Liver (tissue), 9 donors: ENCODE results near the gene FAM89B. TPM values are rescaled to one million over a fixed set of nuclear protein-coding genes. Genes with fewer than 3 reads are reported as not detected.

ENCODE experiments used
- DNase-seq: peaks from one replicate; pipeline ENCODE4 v3.0.0-alpha.2; 2017; ENCODE audit warnings: low spot score
- H3K27ac ChIP-seq, 2 donors: one replicate each; pipeline ENCODE4 v1.7.0; 2013; ENCODE audit warnings: inconsistent platforms in 2 of 2, low read length in 2 of 2, control low read depth in 1 of 2, low read depth in 1 of 2, mild to moderate bottlenecking in 1 of 2
- H3K27me3 ChIP-seq, 4 donors: one replicate each; pipeline versions ENCODE4 v1.6.1 to v1.7.0; 2013; ENCODE audit warnings: low read length in 3 of 4, inconsistent platforms in 1 of 4, mild to moderate bottlenecking in 1 of 4, moderate library complexity in 1 of 4; ENCODE audit not compliant: control insufficient read depth in 4 of 4, insufficient read depth in 4 of 4
- H3K36me3 ChIP-seq, 4 donors: one replicate each; pipeline versions ENCODE4 v1.6.1 to v1.7.0; 2013; ENCODE audit warnings: low read length in 3 of 4, mild to moderate bottlenecking in 3 of 4, low read depth in 1 of 4, moderate library complexity in 1 of 4; ENCODE audit not compliant: control insufficient read depth in 4 of 4, insufficient read depth in 3 of 4
- H3K4me1 ChIP-seq, 4 donors: one replicate each; pipeline versions ENCODE4 v1.6.1 to v1.7.0; 2013; ENCODE audit warnings: low read length in 3 of 4, mild to moderate bottlenecking in 3 of 4, moderate library complexity in 1 of 4; ENCODE audit not compliant: control insufficient read depth in 4 of 4, insufficient read depth in 4 of 4
- H3K4me3 ChIP-seq, 3 donors: one replicate each; pipeline versions ENCODE4 v1.6.1 to v1.7.0; 2013; ENCODE audit warnings: low read length in 3 of 3, control low read depth in 1 of 3, low read depth in 1 of 3, mild to moderate bottlenecking in 1 of 3
- H3K9ac ChIP-seq, 2 donors: one replicate each; pipeline ENCODE4 v1.7.0; 2013; ENCODE audit warnings: low read length in 2 of 2, mild to moderate bottlenecking in 2 of 2, moderate library complexity in 2 of 2, control low read depth in 1 of 2, low read depth in 1 of 2
- H3K9me3 ChIP-seq, 4 donors: one replicate each; pipeline versions ENCODE4 v1.6.1 to v1.7.0; 2013; ENCODE audit warnings: low read length in 3 of 4; ENCODE audit not compliant: control insufficient read depth in 4 of 4
- EGR1 ChIP-seq, 2 donors: IDR thresholded peaks; 2 replicates each; pipeline ENCODE4 v1.6.1; 2016 to 2018; ENCODE audit warnings: antibody characterized with exemption in 2 of 2, low read depth in 2 of 2
- FOXA1 ChIP-seq: IDR thresholded peaks from 2 replicates; pipeline ENCODE4 v1.6.1; 2016; ENCODE audit warnings: antibody characterized with exemption
- FOXA2 ChIP-seq: IDR thresholded peaks from 2 replicates; pipeline ENCODE4 v1.6.1; 2016; ENCODE audit warnings: antibody characterized with exemption
- GABPA ChIP-seq, 2 donors: IDR thresholded peaks in 1 of 2; conservative IDR thresholded peaks in 1 of 2; 2 replicates each; pipeline ENCODE4 v1.6.1; 2016; ENCODE audit warnings: antibody characterized with exemption in 2 of 2, mild to moderate bottlenecking in 1 of 2, moderate library complexity in 1 of 2
- HNF4A ChIP-seq, 2 donors: conservative IDR thresholded peaks; 2 replicates each; pipeline ENCODE4 v1.6.1; 2016; ENCODE audit warnings: antibody characterized with exemption in 2 of 2, mild to moderate bottlenecking in 2 of 2
- HNF4G ChIP-seq: IDR thresholded peaks from 2 replicates; pipeline ENCODE4 v1.6.1; 2016; ENCODE audit warnings: antibody characterized with exemption
- JUND ChIP-seq, 2 donors: IDR thresholded peaks; 2 replicates each; pipeline ENCODE4 v1.6.1; 2016; ENCODE audit warnings: antibody characterized with exemption in 2 of 2
- NR2F2 ChIP-seq: IDR thresholded peaks from 2 replicates; pipeline ENCODE4 v1.6.1; 2016; ENCODE audit warnings: antibody characterized with exemption
- RAD21 ChIP-seq, 2 donors: IDR thresholded peaks; 2 replicates each; pipeline ENCODE4 v1.6.1; 2016; ENCODE audit warnings: antibody characterized with exemption in 2 of 2, mild to moderate bottlenecking in 2 of 2
- RXRA ChIP-seq, 2 donors: IDR thresholded peaks; 2 replicates each; pipeline ENCODE4 v1.6.1; 2017 to 2018; ENCODE audit warnings: antibody characterized with exemption in 2 of 2, mild to moderate bottlenecking in 1 of 2
- TAF1 ChIP-seq: conservative IDR thresholded peaks from 2 replicates; pipeline ENCODE4 v1.6.1; 2016; ENCODE audit warnings: antibody characterized with exemption, mild to moderate bottlenecking
- YY1 ChIP-seq: IDR thresholded peaks from 2 replicates; pipeline ENCODE4 v1.6.1; 2016; ENCODE audit warnings: antibody characterized with exemption, mild to moderate bottlenecking
- WGBS: extraction: QIAGEN DNeasy Blood & Tissue Kit; methylation state at CpG from one replicate; pipeline ENCODE4 v1.1.7; 2013; 5-methylcytosine and 5-hydroxymethylcytosine counted together
- polyA plus RNA-seq, 2 donors: library from polyadenylated mRNA; stranded (reverse) in 1 of 2; unstranded in 1 of 2; fragments of 200-250 nt in 1 of 2; fragments of >200 nt in 1 of 2; fragmentation: Nextera tagmentation in 1 of 2; extraction: Ambion mirVana in 1 of 2; gene quantifications; one replicate each; pipeline versions ENCODE4 v1.2.1 to v1.2.3, GENCODE V29; 2013 to 2015
- total RNA-seq, 2 donors: library from RNA; depleted of rRNA; stranded (reverse); fragments of >200 nt; gene quantifications; one replicate each; pipeline ENCODE4 v1.2.3, GENCODE V29; 2014
- TF ChIP-seq, protein P1 (sequence below): IDR thresholded peaks from 2 replicates; pipeline ENCODE4 v1.6.1; 2016; ENCODE audit warnings: antibody characterized with exemption
- TF ChIP-seq, protein P2 (sequence below): IDR thresholded peaks from 2 replicates; pipeline ENCODE4 v1.6.1; 2016; ENCODE audit warnings: antibody characterized with exemption
- TF ChIP-seq, protein P3 (sequence below): IDR thresholded peaks from 2 replicates; pipeline ENCODE4 v1.6.1; 2016; ENCODE audit warnings: antibody characterized with exemption
- TF ChIP-seq, protein P4 (sequence below): IDR thresholded peaks from 2 replicates; pipeline ENCODE4 v1.6.1; 2016; ENCODE audit warnings: antibody characterized with exemption, mild to moderate bottlenecking
- donor health status: healthy.
- donor health status: healthy.
- donor health status: healthy.
- donor health status: healthy.
- donor health status: healthy.

Gene FAM89B
- total and polyA plus RNA-seq, 4 donors = 4.7 to 16.7 (median 9.5) TPM

DNA sequence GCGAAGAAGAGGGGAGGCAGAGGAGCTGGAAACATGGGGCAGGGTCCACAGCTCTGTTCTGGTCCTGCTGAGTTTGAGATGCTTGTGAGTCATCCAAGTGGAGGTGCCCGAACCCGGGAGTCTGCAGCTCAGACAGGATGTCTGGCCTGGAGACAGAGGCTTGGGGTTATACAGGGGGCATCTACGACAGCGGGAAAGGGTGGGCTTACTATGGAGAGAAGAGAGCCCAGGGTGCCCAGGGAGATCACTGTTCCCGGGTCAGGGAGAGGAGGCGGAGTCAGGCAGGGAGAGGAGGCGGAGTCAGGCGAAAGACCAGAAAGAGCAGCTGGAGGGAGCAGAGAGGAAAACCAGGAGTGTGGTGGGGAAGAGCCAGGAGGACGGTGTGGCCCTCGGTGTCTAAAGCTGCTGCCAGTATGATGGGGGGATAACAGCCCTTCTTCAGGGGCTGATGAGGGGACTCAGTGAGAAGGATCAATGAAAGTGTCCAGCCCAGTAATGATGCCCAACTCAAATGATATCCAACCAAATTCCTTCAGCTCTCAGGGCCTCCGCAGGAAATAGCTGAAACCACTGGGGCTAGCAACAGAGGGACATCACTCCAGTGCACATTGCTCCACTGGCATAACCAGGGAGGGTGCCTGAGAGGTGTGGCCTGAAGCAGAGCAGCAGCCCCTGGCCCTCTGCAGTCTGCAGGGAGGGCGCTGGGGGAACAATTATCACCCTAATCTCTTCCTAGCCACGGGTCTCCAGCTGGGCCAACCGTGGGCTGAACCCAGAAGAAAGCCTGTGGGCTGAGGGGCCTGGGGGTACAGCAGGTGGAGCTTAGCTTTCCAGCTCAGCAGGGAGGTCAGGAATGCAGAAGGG is 11.6 kb upstream of the FAM89B start:
- Histone ChIP-seq H3K9ac (no peak overlapping the region), H3K4me1 (peaks cover 10 to 33% (median 14%) of the 10 kb centered on the region in 4 donors), H3K36me3 (no peaks in the 10 kb centered on the region), H3K4me3 (no peak overlapping the region), H3K27me3 (no peaks in the 10 kb centered on the region), H3K9me3 (no peaks in the 10 kb centered on the region), H3K27ac (peak overlapping the region in 1 of 2 donors; percentile 25)
- DNase-seq = no peak
- TF ChIP-seq, protein P1, sequence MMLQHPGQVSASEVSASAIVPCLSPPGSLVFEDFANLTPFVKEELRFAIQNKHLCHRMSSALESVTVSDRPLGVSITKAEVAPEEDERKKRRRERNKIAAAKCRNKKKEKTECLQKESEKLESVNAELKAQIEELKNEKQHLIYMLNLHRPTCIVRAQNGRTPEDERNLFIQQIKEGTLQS = no peak
- no peak for TF ChIP-seq FOXA2
- TF ChIP-seq JUND (IDR thresholded peaks at IDR 0.05) = no peak
- TF ChIP-seq TAF1 = no peak
- TF ChIP-seq HNF4A (conservative IDR thresholded peaks at IDR 0.05) = no peak
- no peak for TF ChIP-seq RAD21 (IDR thresholded peaks at IDR 0.05)
- TF ChIP-seq, protein P2, sequence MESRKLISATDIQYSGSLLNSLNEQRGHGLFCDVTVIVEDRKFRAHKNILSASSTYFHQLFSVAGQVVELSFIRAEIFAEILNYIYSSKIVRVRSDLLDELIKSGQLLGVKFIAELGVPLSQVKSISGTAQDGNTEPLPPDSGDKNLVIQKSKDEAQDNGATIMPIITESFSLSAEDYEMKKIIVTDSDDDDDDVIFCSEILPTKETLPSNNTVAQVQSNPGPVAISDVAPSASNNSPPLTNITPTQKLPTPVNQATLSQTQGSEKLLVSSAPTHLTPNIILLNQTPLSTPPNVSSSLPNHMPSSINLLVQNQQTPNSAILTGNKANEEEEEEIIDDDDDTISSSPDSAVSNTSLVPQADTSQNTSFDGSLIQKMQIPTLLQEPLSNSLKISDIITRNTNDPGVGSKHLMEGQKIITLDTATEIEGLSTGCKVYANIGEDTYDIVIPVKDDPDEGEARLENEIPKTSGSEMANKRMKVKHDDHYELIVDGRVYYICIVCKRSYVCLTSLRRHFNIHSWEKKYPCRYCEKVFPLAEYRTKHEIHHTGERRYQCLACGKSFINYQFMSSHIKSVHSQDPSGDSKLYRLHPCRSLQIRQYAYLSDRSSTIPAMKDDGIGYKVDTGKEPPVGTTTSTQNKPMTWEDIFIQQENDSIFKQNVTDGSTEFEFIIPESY = no peak
- TF ChIP-seq HNF4G = no peak
- TF ChIP-seq YY1 = no peak
- TF ChIP-seq NR2F2 = no peak
- no peak for TF ChIP-seq RXRA (IDR thresholded peaks at IDR 0.05)
- TF ChIP-seq, protein P3, sequence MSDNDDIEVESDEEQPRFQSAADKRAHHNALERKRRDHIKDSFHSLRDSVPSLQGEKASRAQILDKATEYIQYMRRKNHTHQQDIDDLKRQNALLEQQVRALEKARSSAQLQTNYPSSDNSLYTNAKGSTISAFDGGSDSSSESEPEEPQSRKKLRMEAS = no peak
- WGBS = 28% methylated on average over 15 of the region's 15 CpGs

DNA sequence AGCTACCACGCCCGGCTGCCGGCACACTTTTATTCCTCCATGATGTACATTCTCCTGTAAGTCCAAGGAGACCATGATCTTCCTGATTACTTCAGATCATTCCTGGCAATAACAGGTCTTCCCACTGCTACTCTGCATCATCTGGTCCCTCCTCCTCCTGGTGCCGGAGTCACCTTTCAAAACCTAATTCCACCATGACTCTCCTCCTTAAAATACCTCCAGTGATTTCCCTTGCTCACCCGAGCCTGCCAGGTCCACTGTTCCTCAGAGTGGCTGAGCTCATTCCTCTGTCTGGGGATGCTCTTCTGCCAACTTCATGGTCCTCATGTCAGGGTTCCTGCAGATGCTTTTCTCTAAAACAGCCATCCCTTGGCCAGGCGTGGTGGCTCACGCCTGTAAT is 10.3 kb upstream of the FAM89B start:
- no peaks in the 10 kb centered on the region for H3K9me3 ChIP-seq
- peaks cover 8 to 35% (median 12%) of the 10 kb centered on the region in 4 donors for H3K4me1 ChIP-seq
- 93% methylated on average over 7 of the region's 7 CpGs for WGBS
- TF ChIP-seq, protein P2 = no peak
- TF ChIP-seq YY1 (no peak), HNF4A (conservative IDR thresholded peaks at IDR 0.05) (no peak), TAF1 (no peak), FOXA1 (no peak), RAD21 (IDR thresholded peaks at IDR 0.05) (no peak), EGR1 (IDR thresholded peaks at IDR 0.05; ENCODE audit: low read depth in 2 of 2) (no peak), HNF4G (no peak), FOXA2 (no peak), RXRA (IDR thresholded peaks at IDR 0.05) (no peak), GABPA (IDR thresholded peaks at IDR 0.05 in 1 of 2, conservative IDR thresholded peaks at IDR 0.05 in 1 of 2) (no peak)
- TF ChIP-seq, protein P4, sequence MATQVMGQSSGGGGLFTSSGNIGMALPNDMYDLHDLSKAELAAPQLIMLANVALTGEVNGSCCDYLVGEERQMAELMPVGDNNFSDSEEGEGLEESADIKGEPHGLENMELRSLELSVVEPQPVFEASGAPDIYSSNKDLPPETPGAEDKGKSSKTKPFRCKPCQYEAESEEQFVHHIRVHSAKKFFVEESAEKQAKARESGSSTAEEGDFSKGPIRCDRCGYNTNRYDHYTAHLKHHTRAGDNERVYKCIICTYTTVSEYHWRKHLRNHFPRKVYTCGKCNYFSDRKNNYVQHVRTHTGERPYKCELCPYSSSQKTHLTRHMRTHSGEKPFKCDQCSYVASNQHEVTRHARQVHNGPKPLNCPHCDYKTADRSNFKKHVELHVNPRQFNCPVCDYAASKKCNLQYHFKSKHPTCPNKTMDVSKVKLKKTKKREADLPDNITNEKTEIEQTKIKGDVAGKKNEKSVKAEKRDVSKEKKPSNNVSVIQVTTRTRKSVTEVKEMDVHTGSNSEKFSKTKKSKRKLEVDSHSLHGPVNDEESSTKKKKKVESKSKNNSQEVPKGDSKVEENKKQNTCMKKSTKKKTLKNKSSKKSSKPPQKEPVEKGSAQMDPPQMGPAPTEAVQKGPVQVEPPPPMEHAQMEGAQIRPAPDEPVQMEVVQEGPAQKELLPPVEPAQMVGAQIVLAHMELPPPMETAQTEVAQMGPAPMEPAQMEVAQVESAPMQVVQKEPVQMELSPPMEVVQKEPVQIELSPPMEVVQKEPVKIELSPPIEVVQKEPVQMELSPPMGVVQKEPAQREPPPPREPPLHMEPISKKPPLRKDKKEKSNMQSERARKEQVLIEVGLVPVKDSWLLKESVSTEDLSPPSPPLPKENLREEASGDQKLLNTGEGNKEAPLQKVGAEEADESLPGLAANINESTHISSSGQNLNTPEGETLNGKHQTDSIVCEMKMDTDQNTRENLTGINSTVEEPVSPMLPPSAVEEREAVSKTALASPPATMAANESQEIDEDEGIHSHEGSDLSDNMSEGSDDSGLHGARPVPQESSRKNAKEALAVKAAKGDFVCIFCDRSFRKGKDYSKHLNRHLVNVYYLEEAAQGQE = no peak
- TF ChIP-seq, protein P1 = no peak
- DNase-seq = no peak
- H3K9ac ChIP-seq = no peak overlapping the region
- no peak overlapping the region for H3K27ac ChIP-seq
- peaks cover 0 to 3% (median 0%) of the 10 kb centered on the region in 4 donors for H3K36me3 ChIP-seq
- no peak overlapping the region for H3K4me3 ChIP-seq
- no peaks in the 10 kb centered on the region for H3K27me3 ChIP-seq
